Upper lobe of left lung (tissue), 6 donors: ENCODE data around the gene BCDIN3D. TPM values are rescaled to one million over a fixed set of nuclear protein-coding genes. Genes with fewer than 3 reads are reported as not detected.

ENCODE experiments used
- ATAC-seq, 2 donors: fragments of 200-7000 bp; cut with Tn5 transposase; one replicate each; pipeline ENCODE4 v1.9.1; 2022; ENCODE audit warnings: mild to moderate bottlenecking in 2 of 2, moderate library complexity in 2 of 2; ENCODE audit not compliant: low FRiP score in 2 of 2
- DNase-seq, 2 donors: peaks; one replicate each; pipeline ENCODE4 v3.0.0-alpha.2; 2019 to 2020
- H3K27ac ChIP-seq, 4 donors: fragments of 200-600 bp; sonication (generic); one replicate each; pipeline ENCODE4 v1.5.1; 2016 to 2019
- H3K27me3 ChIP-seq, 4 donors: fragments of 200-600 bp; sonication (generic); one replicate each; pipeline ENCODE4 v1.5.1; 2017 to 2019
- H3K36me3 ChIP-seq, 4 donors: fragments of 200-600 bp; sonication (generic); one replicate each; pipeline ENCODE4 v1.5.1; 2016 to 2019
- H3K4me1 ChIP-seq, 4 donors: fragments of 200-600 bp; sonication (generic); one replicate each; pipeline ENCODE4 v1.5.1; 2018 to 2019
- H3K4me3 ChIP-seq, 4 donors: fragments of 200-600 bp; sonication (generic); one replicate each; pipeline ENCODE4 v1.5.1; 2017 to 2019; ENCODE audit warnings: mild to moderate bottlenecking in 2 of 4, moderate library complexity in 1 of 4
- H3K9me3 ChIP-seq, 4 donors: fragments of 200-600 bp; sonication (generic); one replicate each; pipeline ENCODE4 v1.5.1; 2018 to 2019
- EP300 ChIP-seq, 4 donors: sonication (generic); formaldehyde crosslinking; IDR thresholded peaks; one replicate each; pipeline ENCODE4 v1.5.1; 2017; ENCODE audit warnings: antibody characterized with exemption in 4 of 4, control low read depth in 2 of 4
- POLR2A ChIP-seq, 4 donors: fragments of 450-650 bp; IDR thresholded peaks; one replicate each; pipeline ENCODE4 v1.5.1; 2016 to 2017; ENCODE audit warnings: antibody characterized with exemption in 4 of 4, mild to moderate bottlenecking in 2 of 4
- POLR2AphosphoS5 ChIP-seq, 2 donors: sonication (generic); formaldehyde crosslinking; IDR thresholded peaks; one replicate each; pipeline ENCODE4 v1.5.1; 2017; ENCODE audit warnings: antibody characterized with exemption in 2 of 2
- WGBS, 2 donors: methylation state at CpG; one replicate each; pipeline ENCODE4 v1.1.5; 2017 to 2018; 5-methylcytosine and 5-hydroxymethylcytosine counted together
- total RNA-seq, 6 donors: library from RNA; depleted of rRNA in 4 of 6; stranded (reverse); fragments of >200 nt in 4 of 6; gene quantifications; one replicate each; pipeline versions ENCODE4 v1.1.0 to v1.2.1, GENCODE V29; 2016 to 2021
- TF ChIP-seq, protein P1 (sequence below), 6 experiments: fragments of 450-650 bp in 4 of 6; fragments of 200-600 bp in 2 of 6; sonication (generic) in 2 of 6; IDR thresholded peaks; one replicate each; pipeline ENCODE4 v1.5.1; 2016 to 2019; ENCODE audit warnings: antibody characterized with exemption in 6 of 6
- donor health status: DM: no; HTN: no; CAD: no; lungs with moderate emphysema.
- donor health status: DM: no; HTN: yes; CAD: no; lungs with severe emphysema.

The BCDIN3D gene
- total RNA-seq, 6 donors from 2014 or later: 0.44 to 4.9 (median 4.2) TPM

DNA sequence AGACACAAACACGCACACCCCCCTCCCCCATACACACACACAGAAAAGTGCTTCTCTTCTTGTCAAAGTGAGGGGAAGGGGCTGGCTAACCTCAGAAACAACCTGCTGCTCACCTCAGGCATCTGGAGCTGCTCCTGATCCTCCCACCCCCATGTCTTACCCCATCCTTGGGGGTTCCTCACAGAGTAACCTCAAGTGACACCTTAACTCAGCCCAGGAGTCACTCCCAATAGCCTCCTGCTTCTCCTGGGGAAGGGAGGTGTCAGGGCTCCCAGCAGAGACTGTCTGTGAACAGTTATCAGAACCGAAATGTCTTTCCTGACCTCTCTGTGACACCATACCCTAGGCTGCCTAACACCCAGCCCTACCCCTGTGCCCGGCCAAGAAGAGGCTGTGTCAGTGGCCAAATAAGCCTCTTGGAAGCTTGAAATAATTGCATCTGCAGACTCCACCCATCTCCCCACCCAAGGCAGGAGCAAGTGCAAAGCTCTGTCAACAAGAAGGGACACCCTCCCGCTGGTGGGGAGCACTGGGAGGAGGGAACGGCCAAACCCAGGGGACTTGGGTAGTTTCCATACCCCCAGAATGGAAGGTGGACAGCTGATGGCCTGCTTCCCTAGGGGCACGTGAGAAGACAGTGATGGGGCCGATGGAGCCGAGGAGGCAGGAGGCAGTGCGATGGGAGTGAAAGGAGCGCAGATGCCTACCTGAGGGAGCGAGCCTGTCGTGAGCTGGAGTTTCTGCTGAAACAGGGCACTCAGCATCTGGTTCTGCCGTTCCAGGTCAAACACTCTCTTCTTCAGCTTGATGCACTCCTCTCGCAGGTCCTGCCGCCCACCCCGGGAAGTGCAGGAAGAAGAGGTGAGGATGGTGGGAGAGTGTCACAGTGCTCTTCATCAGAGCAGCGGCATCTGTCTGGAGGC, 41.5 kb downstream of the BCDIN3D start:
- ATAC-seq (peak in 1 of 2 donors; percentile 25), DNase-seq (no peak)
- Histone ChIP-seq H3K27ac (no peak overlapping the region), H3K4me3 (no peak overlapping the region), H3K36me3 (peaks cover 0 to 89% (median 83%) of the 10 kb centered on the region in 4 donors), H3K27me3 (no peaks in the 10 kb centered on the region), H3K9me3 (no peaks in the 10 kb centered on the region), H3K4me1 (no peaks in the 10 kb centered on the region)
- no peak for TF ChIP-seq POLR2AphosphoS5 (IDR thresholded peaks at IDR 0.05)
- TF ChIP-seq EP300 (IDR thresholded peaks at IDR 0.05): no peak
- TF ChIP-seq, protein P1, sequence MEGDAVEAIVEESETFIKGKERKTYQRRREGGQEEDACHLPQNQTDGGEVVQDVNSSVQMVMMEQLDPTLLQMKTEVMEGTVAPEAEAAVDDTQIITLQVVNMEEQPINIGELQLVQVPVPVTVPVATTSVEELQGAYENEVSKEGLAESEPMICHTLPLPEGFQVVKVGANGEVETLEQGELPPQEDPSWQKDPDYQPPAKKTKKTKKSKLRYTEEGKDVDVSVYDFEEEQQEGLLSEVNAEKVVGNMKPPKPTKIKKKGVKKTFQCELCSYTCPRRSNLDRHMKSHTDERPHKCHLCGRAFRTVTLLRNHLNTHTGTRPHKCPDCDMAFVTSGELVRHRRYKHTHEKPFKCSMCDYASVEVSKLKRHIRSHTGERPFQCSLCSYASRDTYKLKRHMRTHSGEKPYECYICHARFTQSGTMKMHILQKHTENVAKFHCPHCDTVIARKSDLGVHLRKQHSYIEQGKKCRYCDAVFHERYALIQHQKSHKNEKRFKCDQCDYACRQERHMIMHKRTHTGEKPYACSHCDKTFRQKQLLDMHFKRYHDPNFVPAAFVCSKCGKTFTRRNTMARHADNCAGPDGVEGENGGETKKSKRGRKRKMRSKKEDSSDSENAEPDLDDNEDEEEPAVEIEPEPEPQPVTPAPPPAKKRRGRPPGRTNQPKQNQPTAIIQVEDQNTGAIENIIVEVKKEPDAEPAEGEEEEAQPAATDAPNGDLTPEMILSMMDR (IDR thresholded peaks at IDR 0.05): no peak
- TF ChIP-seq POLR2A (IDR thresholded peaks at IDR 0.05): no peak
- 88 to 91% methylated on average over 15 to 17 of the region's 17 CpGs for WGBS, 2 donors

GRCh38 chr12:49800421-49801140, 42.3 kb downstream of the BCDIN3D start:
- Histone ChIP-seq H3K9me3 (no peaks in the 10 kb centered on the region), H3K27ac (no peak overlapping the region), H3K4me3 (no peak overlapping the region), H3K4me1 (no peaks in the 10 kb centered on the region), H3K36me3 (peaks cover 0 to 92% (median 86%) of the 10 kb centered on the region in 4 donors), H3K27me3 (no peaks in the 10 kb centered on the region)
- ATAC-seq (peak in 1 of 2 donors; percentile 7), DNase-seq (no peak)
- WGBS, 2 donors: 82 to 85% methylated on average over 8 to 11 of the region's 11 CpGs
- no peak for TF ChIP-seq POLR2A (IDR thresholded peaks at IDR 0.05)
- TF ChIP-seq, protein P1 (IDR thresholded peaks at IDR 0.05): no peak

- peaks cover 0 to 88% (median 78%) of the 10 kb centered on the region in 4 donors for H3K36me3 ChIP-seq
- no peak overlapping the region for H3K27ac ChIP-seq
- ATAC-seq: no peak
- no peak for DNase-seq
- H3K4me3 ChIP-seq: no peak overlapping the region
- 82 to 95% methylated on average over 2 of the region's 2 CpGs for WGBS, 2 donors
- H3K9me3 ChIP-seq: no peaks in the 10 kb centered on the region
- no peak for TF ChIP-seq POLR2AphosphoS5 (IDR thresholded peaks at IDR 0.05)
- no peak for TF ChIP-seq POLR2A (IDR thresholded peaks at IDR 0.05)
- no peak for TF ChIP-seq EP300 (IDR thresholded peaks at IDR 0.05)
- TF ChIP-seq, protein P1 (IDR thresholded peaks at IDR 0.05): no peak
- H3K4me1 ChIP-seq: no peaks in the 10 kb centered on the region
- H3K27me3 ChIP-seq: no peaks in the 10 kb centered on the region
Observed at GRCh38 chr12:49798934-49799333, 44.0 kb downstream of the BCDIN3D start.

GRCh38 chr12:49798248-49798647, 44.7 kb downstream of the BCDIN3D start:
- Histone ChIP-seq H3K36me3 (peaks cover 0 to 81% (median 72%) of the 10 kb centered on the region in 4 donors), H3K9me3 (no peaks in the 10 kb centered on the region), H3K4me3 (no peak overlapping the region), H3K27me3 (no peaks in the 10 kb centered on the region), H3K4me1 (no peaks in the 10 kb centered on the region), H3K27ac (no peak overlapping the region)
- DNase-seq (peak in 1 of 2 donors; percentile 41), ATAC-seq (no peak)
- 86 to 90% methylated on average over 5 to 7 of the region's 7 CpGs for WGBS, 2 donors
- no peak for TF ChIP-seq POLR2A (IDR thresholded peaks at IDR 0.05)
- TF ChIP-seq, protein P1 (IDR thresholded peaks at IDR 0.05): no peak
- TF ChIP-seq EP300 (IDR thresholded peaks at IDR 0.05): no peak
- no peak for TF ChIP-seq POLR2AphosphoS5 (IDR thresholded peaks at IDR 0.05)
